Suprapubic skin (tissue), 3 donors: ENCODE data around the gene CREBRF.

Experiments used
- POLR2A ChIP-seq, 2 donors: fragments of 450-650 bp; IDR thresholded peaks; one replicate each; pipeline ENCODE4 v1.6.1; 2017; ENCODE audit warnings: antibody characterized with exemption in 2 of 2, mild to moderate bottlenecking in 2 of 2, moderate library complexity in 2 of 2
- TF ChIP-seq, protein P1 (sequence below), 2 donors: fragments of 200-600 bp in 1 of 2; fragments of 450-650 bp in 1 of 2; sonication (generic) in 1 of 2; IDR thresholded peaks; one replicate each; pipeline ENCODE4 v1.5.1; 2016 to 2019; ENCODE audit warnings: antibody characterized with exemption in 2 of 2, mild to moderate bottlenecking in 1 of 2, moderate library complexity in 1 of 2

DNA sequence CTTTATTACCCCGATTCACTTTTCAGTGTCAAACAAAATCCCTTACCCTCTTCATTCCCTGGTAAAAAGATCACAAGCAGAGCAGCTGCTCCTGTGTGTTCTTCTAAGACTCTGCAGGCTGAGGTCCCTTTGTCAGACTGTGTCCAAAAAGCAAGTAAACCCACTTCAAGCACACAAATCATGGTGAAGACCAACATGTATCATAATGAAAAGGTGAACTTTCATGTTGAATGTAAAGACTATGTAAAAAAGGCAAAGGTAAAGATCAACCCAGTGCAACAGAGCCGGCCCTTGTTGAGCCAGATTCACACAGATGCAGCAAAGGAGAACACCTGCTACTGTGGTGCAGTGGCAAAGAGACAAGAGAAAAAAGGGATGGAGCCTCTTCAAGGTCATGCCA lies 34.5 kb downstream of the CREBRF start:
- TF ChIP-seq, protein P1, sequence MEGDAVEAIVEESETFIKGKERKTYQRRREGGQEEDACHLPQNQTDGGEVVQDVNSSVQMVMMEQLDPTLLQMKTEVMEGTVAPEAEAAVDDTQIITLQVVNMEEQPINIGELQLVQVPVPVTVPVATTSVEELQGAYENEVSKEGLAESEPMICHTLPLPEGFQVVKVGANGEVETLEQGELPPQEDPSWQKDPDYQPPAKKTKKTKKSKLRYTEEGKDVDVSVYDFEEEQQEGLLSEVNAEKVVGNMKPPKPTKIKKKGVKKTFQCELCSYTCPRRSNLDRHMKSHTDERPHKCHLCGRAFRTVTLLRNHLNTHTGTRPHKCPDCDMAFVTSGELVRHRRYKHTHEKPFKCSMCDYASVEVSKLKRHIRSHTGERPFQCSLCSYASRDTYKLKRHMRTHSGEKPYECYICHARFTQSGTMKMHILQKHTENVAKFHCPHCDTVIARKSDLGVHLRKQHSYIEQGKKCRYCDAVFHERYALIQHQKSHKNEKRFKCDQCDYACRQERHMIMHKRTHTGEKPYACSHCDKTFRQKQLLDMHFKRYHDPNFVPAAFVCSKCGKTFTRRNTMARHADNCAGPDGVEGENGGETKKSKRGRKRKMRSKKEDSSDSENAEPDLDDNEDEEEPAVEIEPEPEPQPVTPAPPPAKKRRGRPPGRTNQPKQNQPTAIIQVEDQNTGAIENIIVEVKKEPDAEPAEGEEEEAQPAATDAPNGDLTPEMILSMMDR (IDR thresholded peaks at IDR 0.05) = no peak
- TF ChIP-seq POLR2A (IDR thresholded peaks at IDR 0.05) = no peak
